ENCODE results near the gene FERMT3. TPM values are rescaled to one million over a fixed set of nuclear protein-coding genes. Genes with fewer than 3 reads are reported as not detected.

FERMT3 gene
- total and polyA plus RNA-seq, 2 of the 13 experiments (the other 11 are each of a cell fraction or from before 2014, with no cell fraction given) = 0.29 TPM; not detected in 1

DNA sequence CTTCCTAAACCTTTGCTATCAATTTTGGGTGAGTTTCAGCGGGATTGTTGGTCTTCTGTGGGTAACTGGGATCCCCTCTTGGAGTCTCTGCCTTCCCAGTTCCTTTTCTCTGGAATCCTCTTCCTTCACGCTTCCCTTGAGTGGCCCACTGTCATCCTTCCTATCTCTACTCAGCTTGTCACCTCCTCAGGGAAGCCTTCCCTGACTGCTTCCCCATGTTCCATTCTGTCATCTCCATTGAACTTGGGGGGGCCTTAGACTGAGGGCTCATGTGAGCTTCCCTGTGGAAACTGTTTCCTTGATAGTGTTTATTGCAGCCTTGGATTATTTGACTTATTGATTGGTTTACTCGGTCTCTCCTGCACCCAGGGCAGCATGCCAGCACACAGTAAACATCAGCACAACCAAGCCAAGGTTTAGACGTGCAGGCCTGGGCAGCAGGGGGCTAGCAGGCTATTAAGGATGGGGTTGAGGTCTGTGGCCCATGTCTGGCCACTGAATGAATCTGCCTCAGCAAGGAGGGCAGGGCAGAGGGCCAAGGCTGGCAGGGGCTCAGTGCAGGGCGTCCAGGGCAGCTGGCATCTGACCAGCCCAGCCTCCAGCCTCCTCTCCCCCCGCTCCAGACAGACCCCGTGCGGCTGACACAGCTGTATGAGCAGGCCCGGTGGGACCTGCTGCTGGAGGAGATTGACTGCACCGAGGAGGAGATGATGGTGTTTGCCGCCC, 12.3 kb downstream of the FERMT3 start (continued):
- TF ChIP-seq GABPB1 (CRISPR knock-in tag; IDR thresholded peaks at IDR 0.05) (peak; percentile 14; the same call in 1 of the 2 replicates), SALL1 (CRISPR knock-in tag; IDR thresholded peaks at IDR 0.05) (peak; percentile 72), MIXL1 (CRISPR knock-in tag; IDR thresholded peaks at IDR 0.05) (peak; percentile 44; the same call in 1 of the 2 replicates), ZC3H4 (CRISPR knock-in tag; IDR thresholded peaks at IDR 0.05; ENCODE audit: borderline replicate concordance) (no peak), GABPA (IDR thresholded peaks at IDR 0.05; ENCODE audit: low read depth, low read length) (no peak), GABPA (CRISPR knock-in tag; IDR thresholded peaks at IDR 0.05; ENCODE audit: low read depth) (peak; percentile 20; the same call in 1 of the 2 replicates), ZMYM3 (CRISPR knock-in tag; IDR thresholded peaks at IDR 0.05) (peak; percentile 49; the same call in 1 of the 2 replicates), ARNT (IDR thresholded peaks at IDR 0.05) (no peak), ONECUT2 (CRISPR knock-in tag; IDR thresholded peaks at IDR 0.05) (0 out of 2 replicates have a peak, but pooled peaks have one; percentile 65), SOX6 (IDR thresholded peaks at IDR 0.05) (no peak), SOX6 (CRISPR knock-in tag; IDR thresholded peaks at IDR 0.05) (peak; percentile 38), SAP130 (CRISPR knock-in tag; IDR thresholded peaks at IDR 0.05; ENCODE audit: low read depth) (peak; percentile 45)
- TF ChIP-seq, protein P1, sequence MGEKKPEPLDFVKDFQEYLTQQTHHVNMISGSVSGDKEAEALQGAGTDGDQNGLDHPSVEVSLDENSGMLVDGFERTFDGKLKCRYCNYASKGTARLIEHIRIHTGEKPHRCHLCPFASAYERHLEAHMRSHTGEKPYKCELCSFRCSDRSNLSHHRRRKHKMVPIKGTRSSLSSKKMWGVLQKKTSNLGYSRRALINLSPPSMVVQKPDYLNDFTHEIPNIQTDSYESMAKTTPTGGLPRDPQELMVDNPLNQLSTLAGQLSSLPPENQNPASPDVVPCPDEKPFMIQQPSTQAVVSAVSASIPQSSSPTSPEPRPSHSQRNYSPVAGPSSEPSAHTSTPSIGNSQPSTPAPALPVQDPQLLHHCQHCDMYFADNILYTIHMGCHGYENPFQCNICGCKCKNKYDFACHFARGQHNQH (CRISPR knock-in tag; IDR thresholded peaks at IDR 0.05) = 0 out of 2 replicates have a peak, but pooled peaks have one; percentile 31
- TF ChIP-seq, protein P2, sequence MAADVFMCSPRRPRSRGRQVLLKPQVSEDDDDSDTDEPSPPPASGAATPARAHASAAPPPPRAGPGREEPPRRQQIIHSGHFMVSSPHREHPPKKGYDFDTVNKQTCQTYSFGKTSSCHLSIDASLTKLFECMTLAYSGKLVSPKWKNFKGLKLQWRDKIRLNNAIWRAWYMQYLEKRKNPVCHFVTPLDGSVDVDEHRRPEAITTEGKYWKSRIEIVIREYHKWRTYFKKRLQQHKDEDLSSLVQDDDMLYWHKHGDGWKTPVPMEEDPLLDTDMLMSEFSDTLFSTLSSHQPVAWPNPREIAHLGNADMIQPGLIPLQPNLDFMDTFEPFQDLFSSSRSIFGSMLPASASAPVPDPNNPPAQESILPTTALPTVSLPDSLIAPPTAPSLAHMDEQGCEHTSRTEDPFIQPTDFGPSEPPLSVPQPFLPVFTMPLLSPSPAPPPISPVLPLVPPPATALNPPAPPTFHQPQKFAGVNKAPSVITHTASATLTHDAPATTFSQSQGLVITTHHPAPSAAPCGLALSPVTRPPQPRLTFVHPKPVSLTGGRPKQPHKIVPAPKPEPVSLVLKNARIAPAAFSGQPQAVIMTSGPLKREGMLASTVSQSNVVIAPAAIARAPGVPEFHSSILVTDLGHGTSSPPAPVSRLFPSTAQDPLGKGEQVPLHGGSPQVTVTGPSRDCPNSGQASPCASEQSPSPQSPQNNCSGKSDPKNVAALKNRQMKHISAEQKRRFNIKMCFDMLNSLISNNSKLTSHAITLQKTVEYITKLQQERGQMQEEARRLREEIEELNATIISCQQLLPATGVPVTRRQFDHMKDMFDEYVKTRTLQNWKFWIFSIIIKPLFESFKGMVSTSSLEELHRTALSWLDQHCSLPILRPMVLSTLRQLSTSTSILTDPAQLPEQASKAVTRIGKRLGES (CRISPR knock-in tag; IDR thresholded peaks at IDR 0.05; ENCODE audit: borderline replicate concordance) = no peak
- TF ChIP-seq, protein P3, sequence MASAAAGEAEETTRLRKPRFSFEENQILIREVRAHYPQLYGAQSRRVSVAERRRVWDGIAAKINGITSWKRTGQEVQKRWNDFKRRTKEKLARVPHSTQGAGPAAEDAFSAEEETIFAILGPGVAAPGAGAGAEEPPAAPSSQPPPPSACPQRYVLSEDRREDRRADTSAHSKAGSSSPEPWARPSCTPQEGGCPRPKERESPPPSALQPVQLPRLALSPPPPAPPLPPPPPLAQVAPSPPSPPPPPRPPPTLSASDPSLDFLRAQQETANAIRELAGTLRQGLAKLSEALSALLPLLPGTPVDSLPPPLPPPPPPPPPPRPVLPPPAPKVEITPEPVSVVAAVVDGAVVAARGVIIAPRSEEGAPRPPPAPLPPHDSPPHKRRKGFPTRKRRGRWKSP (CRISPR knock-in tag; IDR thresholded peaks at IDR 0.05) = no peak
- TF ChIP-seq, protein P4, sequence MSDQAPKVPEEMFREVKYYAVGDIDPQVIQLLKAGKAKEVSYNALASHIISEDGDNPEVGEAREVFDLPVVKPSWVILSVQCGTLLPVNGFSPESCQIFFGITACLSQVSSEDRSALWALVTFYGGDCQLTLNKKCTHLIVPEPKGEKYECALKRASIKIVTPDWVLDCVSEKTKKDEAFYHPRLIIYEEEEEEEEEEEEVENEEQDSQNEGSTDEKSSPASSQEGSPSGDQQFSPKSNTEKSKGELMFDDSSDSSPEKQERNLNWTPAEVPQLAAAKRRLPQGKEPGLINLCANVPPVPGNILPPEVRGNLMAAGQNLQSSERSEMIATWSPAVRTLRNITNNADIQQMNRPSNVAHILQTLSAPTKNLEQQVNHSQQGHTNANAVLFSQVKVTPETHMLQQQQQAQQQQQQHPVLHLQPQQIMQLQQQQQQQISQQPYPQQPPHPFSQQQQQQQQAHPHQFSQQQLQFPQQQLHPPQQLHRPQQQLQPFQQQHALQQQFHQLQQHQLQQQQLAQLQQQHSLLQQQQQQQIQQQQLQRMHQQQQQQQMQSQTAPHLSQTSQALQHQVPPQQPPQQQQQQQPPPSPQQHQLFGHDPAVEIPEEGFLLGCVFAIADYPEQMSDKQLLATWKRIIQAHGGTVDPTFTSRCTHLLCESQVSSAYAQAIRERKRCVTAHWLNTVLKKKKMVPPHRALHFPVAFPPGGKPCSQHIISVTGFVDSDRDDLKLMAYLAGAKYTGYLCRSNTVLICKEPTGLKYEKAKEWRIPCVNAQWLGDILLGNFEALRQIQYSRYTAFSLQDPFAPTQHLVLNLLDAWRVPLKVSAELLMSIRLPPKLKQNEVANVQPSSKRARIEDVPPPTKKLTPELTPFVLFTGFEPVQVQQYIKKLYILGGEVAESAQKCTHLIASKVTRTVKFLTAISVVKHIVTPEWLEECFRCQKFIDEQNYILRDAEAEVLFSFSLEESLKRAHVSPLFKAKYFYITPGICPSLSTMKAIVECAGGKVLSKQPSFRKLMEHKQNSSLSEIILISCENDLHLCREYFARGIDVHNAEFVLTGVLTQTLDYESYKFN (CRISPR knock-in tag; conservative IDR thresholded peaks at IDR 0.05) = peak; percentile 74
- TF ChIP-seq, protein P5, sequence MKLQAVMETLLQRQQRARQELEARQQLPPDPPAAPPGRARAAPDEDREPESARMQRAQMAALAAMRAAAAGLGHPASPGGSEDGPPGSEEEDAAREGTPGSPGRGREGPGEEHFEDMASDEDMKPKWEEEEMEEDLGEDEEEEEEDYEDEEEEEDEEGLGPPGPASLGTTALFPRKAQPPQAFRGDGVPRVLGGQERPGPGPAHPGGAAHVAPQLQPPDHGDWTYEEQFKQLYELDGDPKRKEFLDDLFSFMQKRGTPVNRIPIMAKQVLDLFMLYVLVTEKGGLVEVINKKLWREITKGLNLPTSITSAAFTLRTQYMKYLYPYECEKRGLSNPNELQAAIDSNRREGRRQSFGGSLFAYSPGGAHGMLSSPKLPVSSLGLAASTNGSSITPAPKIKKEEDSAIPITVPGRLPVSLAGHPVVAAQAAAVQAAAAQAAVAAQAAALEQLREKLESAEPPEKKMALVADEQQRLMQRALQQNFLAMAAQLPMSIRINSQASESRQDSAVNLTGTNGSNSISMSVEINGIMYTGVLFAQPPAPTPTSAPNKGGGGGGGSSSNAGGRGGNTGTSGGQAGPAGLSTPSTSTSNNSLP (IDR thresholded peaks at IDR 0.05; ENCODE audit: low read depth, low read length) = peak; percentile 46; the same call in 1 of the 2 replicates
- TF ChIP-seq, protein P6, sequence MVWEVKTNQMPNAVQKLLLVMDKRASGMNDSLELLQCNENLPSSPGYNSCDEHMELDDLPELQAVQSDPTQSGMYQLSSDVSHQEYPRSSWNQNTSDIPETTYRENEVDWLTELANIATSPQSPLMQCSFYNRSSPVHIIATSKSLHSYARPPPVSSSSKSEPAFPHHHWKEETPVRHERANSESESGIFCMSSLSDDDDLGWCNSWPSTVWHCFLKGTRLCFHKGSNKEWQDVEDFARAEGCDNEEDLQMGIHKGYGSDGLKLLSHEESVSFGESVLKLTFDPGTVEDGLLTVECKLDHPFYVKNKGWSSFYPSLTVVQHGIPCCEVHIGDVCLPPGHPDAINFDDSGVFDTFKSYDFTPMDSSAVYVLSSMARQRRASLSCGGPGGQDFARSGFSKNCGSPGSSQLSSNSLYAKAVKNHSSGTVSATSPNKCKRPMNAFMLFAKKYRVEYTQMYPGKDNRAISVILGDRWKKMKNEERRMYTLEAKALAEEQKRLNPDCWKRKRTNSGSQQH (CRISPR knock-in tag; IDR thresholded peaks at IDR 0.05; ENCODE audit: low read depth) = no peak
